Calu3 (cell line): ENCODE measurements around the gene HIF1AN. TPM values are rescaled to one million over a fixed set of nuclear protein-coding genes. Genes with fewer than 3 reads are reported as not detected.

Experiments used
- BruUV-seq: library from RNA; stranded (reverse); fragments of 400-500 nt; replicated peaks from 2 replicates; lab custom pipeline; 2021; lab: Mats Ljungman, UMichigan
- CTCF ChIA-PET: fragments of 300-600 bp; sonication (Branson Sonifier 250); formaldehyde crosslinking; loops from one replicate; lab custom pipeline; 2022; ENCODE audit warnings: antibody characterized with exemption; lab: Charles Lee
- DNase-seq: peaks from one replicate; pipeline ENCODE4 v3.0.0; 2022
- H3K27ac Mint-ChIP-seq: one replicate; pipeline ENCODE4 v1.8.0; 2022; ENCODE audit warnings: mixed read lengths; ENCODE audit not compliant: unreplicated experiment
- H3K27me3 Mint-ChIP-seq: one replicate; pipeline ENCODE4 v1.8.0; 2022; ENCODE audit warnings: mixed read lengths; ENCODE audit not compliant: unreplicated experiment
- H3K36me3 Mint-ChIP-seq: one replicate; pipeline ENCODE4 v1.8.0; 2022; ENCODE audit warnings: mild to moderate bottlenecking, moderate library complexity, mixed read lengths; ENCODE audit not compliant: insufficient read depth, unreplicated experiment
- H3K4me1 Mint-ChIP-seq: one replicate; pipeline ENCODE4 v1.8.0; 2022; ENCODE audit warnings: mild to moderate bottlenecking, low read depth, mixed read lengths; ENCODE audit not compliant: unreplicated experiment
- H3K4me3 Mint-ChIP-seq: one replicate; pipeline ENCODE4 v1.8.0; 2022; ENCODE audit warnings: mild to moderate bottlenecking, low read depth, moderate library complexity, mixed read lengths; ENCODE audit not compliant: unreplicated experiment
- H3K9me3 Mint-ChIP-seq: one replicate; pipeline ENCODE4 v1.8.0; 2022; ENCODE audit warnings: low read depth, mixed read lengths; ENCODE audit not compliant: unreplicated experiment
- intact Hi-C: fragments of 100-400 bp; cut with micrococcal nuclease; formaldehyde crosslinking; loops from one replicate; pipeline ENCODE4 v1.10.0; 2022; ENCODE audit not compliant: unreplicated experiment
- total RNA-seq: library from RNA; stranded (reverse); gene quantifications from 2 replicates; pipeline ENCODE4 v1.2.3, GENCODE V29; 2022
- TF ChIP-seq, protein P1 (sequence below): fragments of 200-600 bp; IDR thresholded peaks from one replicate; pipeline ENCODE4 v1.8.0; 2022; ENCODE audit warnings: antibody characterized with exemption; ENCODE audit not compliant: unreplicated experiment

HIF1AN gene
- total RNA-seq, 1 experiment from 2014 or later, result 36.3 TPM

DNA sequence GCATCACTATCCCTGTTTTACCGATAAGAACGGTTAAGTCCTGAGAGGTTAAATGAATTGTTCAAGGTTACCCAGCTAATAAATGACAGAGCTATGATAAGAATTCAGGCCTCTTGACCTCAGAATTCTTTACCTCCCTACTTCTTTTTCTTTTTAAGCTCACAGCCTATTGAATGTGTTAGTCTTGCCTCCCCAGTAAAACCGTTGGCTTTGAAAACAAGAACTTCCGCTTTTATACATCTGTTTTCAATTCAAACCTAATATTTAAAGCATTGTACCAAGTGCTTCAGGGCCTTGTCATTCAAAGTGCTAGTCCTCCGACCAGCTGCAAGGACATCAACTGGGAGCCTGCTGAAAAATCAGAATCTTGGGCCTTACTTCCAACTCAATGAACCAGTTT, 31.6 kb upstream of the HIF1AN start:
- no peaks in the 10 kb centered on the region for H3K4me1 Mint-ChIP-seq
- H3K4me3 Mint-ChIP-seq, result no peak overlapping the region
- TF ChIP-seq, protein P1, sequence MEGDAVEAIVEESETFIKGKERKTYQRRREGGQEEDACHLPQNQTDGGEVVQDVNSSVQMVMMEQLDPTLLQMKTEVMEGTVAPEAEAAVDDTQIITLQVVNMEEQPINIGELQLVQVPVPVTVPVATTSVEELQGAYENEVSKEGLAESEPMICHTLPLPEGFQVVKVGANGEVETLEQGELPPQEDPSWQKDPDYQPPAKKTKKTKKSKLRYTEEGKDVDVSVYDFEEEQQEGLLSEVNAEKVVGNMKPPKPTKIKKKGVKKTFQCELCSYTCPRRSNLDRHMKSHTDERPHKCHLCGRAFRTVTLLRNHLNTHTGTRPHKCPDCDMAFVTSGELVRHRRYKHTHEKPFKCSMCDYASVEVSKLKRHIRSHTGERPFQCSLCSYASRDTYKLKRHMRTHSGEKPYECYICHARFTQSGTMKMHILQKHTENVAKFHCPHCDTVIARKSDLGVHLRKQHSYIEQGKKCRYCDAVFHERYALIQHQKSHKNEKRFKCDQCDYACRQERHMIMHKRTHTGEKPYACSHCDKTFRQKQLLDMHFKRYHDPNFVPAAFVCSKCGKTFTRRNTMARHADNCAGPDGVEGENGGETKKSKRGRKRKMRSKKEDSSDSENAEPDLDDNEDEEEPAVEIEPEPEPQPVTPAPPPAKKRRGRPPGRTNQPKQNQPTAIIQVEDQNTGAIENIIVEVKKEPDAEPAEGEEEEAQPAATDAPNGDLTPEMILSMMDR, result no peak
- intact Hi-C loops, result no loop called here
- no peak overlapping the region for H3K27ac Mint-ChIP-seq
- H3K9me3 Mint-ChIP-seq, result no peaks in the 10 kb centered on the region
- CTCF ChIA-PET, result no interaction called here
- no peaks in the 10 kb centered on the region for H3K27me3 Mint-ChIP-seq
- no peak for DNase-seq
- BruUV-seq, result no TSS peak
- no peaks in the 10 kb centered on the region for H3K36me3 Mint-ChIP-seq

DNA sequence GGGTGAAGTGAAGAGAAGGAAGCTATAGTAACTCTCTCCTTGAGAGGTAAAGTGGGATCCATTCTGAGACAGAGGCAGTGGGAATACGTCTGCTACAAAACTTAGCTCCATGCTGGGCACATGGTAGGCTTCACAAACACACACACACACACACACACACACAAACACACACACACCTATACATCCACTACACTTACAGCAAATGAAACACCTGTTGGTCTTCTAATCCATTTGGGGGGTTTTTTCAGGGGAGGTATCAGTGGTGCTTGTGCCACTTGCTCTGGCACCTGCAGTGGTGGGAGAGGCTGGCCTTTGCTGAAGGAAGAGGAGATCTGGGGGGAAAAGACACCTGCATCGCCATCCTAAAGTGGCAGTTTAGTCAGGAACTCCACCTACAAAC, 30.6 kb upstream of the HIF1AN start:
- no peaks in the 10 kb centered on the region for H3K4me1 Mint-ChIP-seq

GRCh38 chr10:100506596-100507356, 29.0 kb upstream of the HIF1AN start:
- no peaks in the 10 kb centered on the region for H3K27me3 Mint-ChIP-seq
- CTCF ChIA-PET, result interaction anchor here (0.5 kb wide), 1 partner anchor 646 kb away, joined by 4 read pairs; no protein-coding TSS in a partner anchor
- peaks cover 8% of the 10 kb centered on the region for H3K4me1 Mint-ChIP-seq
- BruUV-seq, result no TSS peak
- TF ChIP-seq, protein P1, result no peak
- no peak overlapping the region for H3K27ac Mint-ChIP-seq
- H3K4me3 Mint-ChIP-seq, result no peak overlapping the region
- DNase-seq, result no peak
- H3K9me3 Mint-ChIP-seq, result no peaks in the 10 kb centered on the region
- intact Hi-C loops, result no loop called here
- no peaks in the 10 kb centered on the region for H3K36me3 Mint-ChIP-seq

More for the DNA sequence above, 30.6 kb upstream of the HIF1AN start:
- no peaks in the 10 kb centered on the region for H3K36me3 Mint-ChIP-seq
- no TSS peak for BruUV-seq
- no peak for DNase-seq
- intact Hi-C loops, result no loop called here
- no peak overlapping the region for H3K27ac Mint-ChIP-seq
- TF ChIP-seq, protein P1, result no peak
- no peaks in the 10 kb centered on the region for H3K9me3 Mint-ChIP-seq
- H3K27me3 Mint-ChIP-seq, result no peaks in the 10 kb centered on the region
- CTCF ChIA-PET, result no interaction called here
- H3K4me3 Mint-ChIP-seq, result no peak overlapping the region

DNA sequence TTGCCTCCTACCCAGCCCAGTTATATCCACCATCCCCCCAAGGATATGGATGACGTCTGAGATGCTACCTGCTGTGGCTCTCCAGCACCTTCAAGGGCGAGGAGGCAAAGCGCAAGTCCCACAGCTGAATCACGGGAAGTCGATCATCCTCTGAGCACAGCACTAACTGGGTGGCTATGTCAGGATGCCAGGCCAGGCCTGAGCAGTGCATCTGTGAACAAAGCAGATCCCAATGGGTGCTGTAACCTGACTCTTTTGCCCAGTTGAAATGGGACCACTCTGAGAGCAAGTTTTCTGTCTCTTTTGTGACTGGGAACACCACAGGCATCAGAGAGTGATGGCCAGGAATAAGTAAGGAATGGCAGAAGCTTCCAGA, 28.4 kb upstream of the HIF1AN start:
- DNase-seq, result no peak
- CTCF ChIA-PET, result interaction anchor here (0.5 kb wide), 1 partner anchor 647 kb away, joined by 4 read pairs; no protein-coding TSS in a partner anchor
- Mint-ChIP-seq H3K4me3 (no peak overlapping the region), H3K27ac (no peak overlapping the region), H3K27me3 (no peaks in the 10 kb centered on the region), H3K9me3 (no peaks in the 10 kb centered on the region), H3K36me3 (no peaks in the 10 kb centered on the region), H3K4me1 (peaks cover 8% of the 10 kb centered on the region)
- no TSS peak for BruUV-seq
- TF ChIP-seq, protein P1, result no peak
- intact Hi-C loops, result no loop called here
